HepG2 (cell line): Measurements from ENCODE around the gene LIPE. TPM values are rescaled to one million over a fixed set of nuclear protein-coding genes. Genes with fewer than 3 reads are reported as not detected.

Experiments
- ATAC-seq: fragments of 200-7000 bp; cut with Tn5 transposase; 3 replicates; pipeline ENCODE4 v1.9.1; 2020; ENCODE audit warnings: mild to moderate bottlenecking, moderate library complexity
- BruUV-seq: library from RNA; stranded (reverse); fragments of 400-500 nt; replicated peaks from 2 replicates; lab custom pipeline; 2021; lab: Mats Ljungman, UMichigan
- CTCF ChIA-PET: fragments of 300-600 bp; formaldehyde crosslinking; extraction: SDS; loops from one replicate; lab custom pipeline; 2021; ENCODE audit warnings: low total read pairs, inconsistent platforms, low intra/inter-chr PET ratio; lab: Yijun Ruan, JAX
- POLR2A ChIA-PET: fragments of 350-600 bp; sonication (Branson Sonifier 250); formaldehyde crosslinking; loops from one replicate; lab custom pipeline; 2020; ENCODE audit warnings: antibody characterized with exemption, inconsistent platforms; lab: Yijun Ruan, JAX
- DNase-seq: peaks from one replicate; pipeline ENCODE4 v3.0.0-alpha.2; 2015; ENCODE audit warnings: low spot score
- FAIRE-seq: peaks from 3 replicates; lab custom pipeline; 2011; peaks lifted over from hg19 to GRCh38; lab: Jason Lieb, UNC
- H2AFZ ChIP-seq: one replicate; pipeline ENCODE4 v1.6.1; 2011; ENCODE audit warnings: low read length, inconsistent platforms
- H3K27ac ChIP-seq: fragments of 300-600 bp; 3 replicates; pipeline ENCODE4 v1.8.0; 2011; ENCODE audit warnings: mixed run types, mild to moderate bottlenecking, mixed read lengths, low read length, inconsistent platforms; ENCODE audit not compliant: insufficient read depth; ENCODE audit errors: extremely low read length
- H3K27me3 ChIP-seq, 2 experiments: fragments of 200-600 bp in 1 of 2; 2 replicates in 1 of 2; 3 replicates in 1 of 2; pipeline versions ENCODE4 v1.6.0 to v1.8.0; 2011; ENCODE audit warnings: low read length in 2 of 2, mild to moderate bottlenecking in 2 of 2, moderate library complexity in 2 of 2, inconsistent platforms in 1 of 2; ENCODE audit not compliant: insufficient read depth in 2 of 2, control insufficient read depth in 1 of 2
- H3K36me3 ChIP-seq, 2 experiments: fragments of 200-600 bp in 1 of 2; replicated peaks in 1 of 2; 2 replicates in 1 of 2; 3 replicates in 1 of 2; pipeline versions ENCODE4 v1.5.1 to v1.8.0; 2011; ENCODE audit warnings: low read length in 2 of 2, inconsistent platforms in 1 of 2; ENCODE audit not compliant: insufficient read depth in 2 of 2, control insufficient read depth in 1 of 2
- H3K4me1 ChIP-seq: 2 replicates; pipeline ENCODE4 v1.5.1; 2012; ENCODE audit warnings: low read length, inconsistent platforms; ENCODE audit not compliant: insufficient read depth
- H3K4me2 ChIP-seq: 2 replicates; pipeline ENCODE4 v1.6.0; 2011; ENCODE audit warnings: low read depth, low read length, inconsistent platforms
- H3K4me3 ChIP-seq, 3 experiments: fragments of 200-600 bp in 1 of 3; sonication (generic), shearing (Covaris generic) in 1 of 3; replicated peaks in 1 of 3; 2 replicates each; pipeline ENCODE4 v1.5.1; 2011 to 2016; ENCODE audit warnings: low read length in 3 of 3, inconsistent platforms in 2 of 3, low read depth in 2 of 3, mild to moderate bottlenecking in 2 of 3, control low read depth in 1 of 3, mixed read lengths in 1 of 3; ENCODE audit not compliant: insufficient read depth in 1 of 3
- H3K79me2 ChIP-seq: one replicate; pipeline ENCODE4 v1.6.1; 2011; ENCODE audit warnings: low read length, inconsistent platforms; ENCODE audit not compliant: insufficient read depth
- H3K9ac ChIP-seq: 2 replicates; pipeline ENCODE4 v1.6.0; 2011; ENCODE audit warnings: mild to moderate bottlenecking, low read depth, low read length, inconsistent platforms; ENCODE audit not compliant: insufficient read depth
- H3K9me3 ChIP-seq: 2 replicates; pipeline ENCODE4 v1.5.1; 2012; ENCODE audit warnings: mild to moderate bottlenecking, low read length
- H4K20me1 ChIP-seq: 2 replicates; pipeline ENCODE4 v1.6.0; 2011; ENCODE audit warnings: inconsistent platforms, mild to moderate bottlenecking, low read length, moderate library complexity; ENCODE audit not compliant: insufficient read depth
- ARID5B ChIP-seq: IDR thresholded peaks from 2 replicates; pipeline ENCODE4 v1.4.0; 2020; ENCODE audit warnings: mild to moderate bottlenecking, missing genetic modification reagents
- HNF4A ChIP-seq: sonication (generic); formaldehyde crosslinking; IDR thresholded peaks from 2 replicates; pipeline ENCODE4 v1.4.0; 2020; ENCODE audit warnings: missing genetic modification reagents
- WGBS: methylation state at CpG from one replicate; pipeline ENCODE4 v1.1.6; 2017; ENCODE audit warnings: low lambda C conversion rate; 5-methylcytosine and 5-hydroxymethylcytosine counted together
- in situ Hi-C: cut with HindIII; loops from 2 replicates; pipeline ENCODE4 v1.10.0; 2017; ENCODE audit warnings: low pct_unique_long_range_greater_than_20kb; ENCODE audit not compliant: extremely low pct_ligation_motif_present
- intact Hi-C: fragments of 100-400 bp; cut with micrococcal nuclease; formaldehyde crosslinking; loops from one replicate; pipeline ENCODE4 v1.10.0; 2022; ENCODE audit not compliant: unreplicated experiment
- polyA plus RNA-seq, 8 experiments: library from polyadenylated mRNA; depleted of rRNA in 3 of 8; stranded (reverse) in 7 of 8; unstranded in 1 of 8; fragments of >200 nt; fragmentation: Illumina TruSeq in 4 of 8; extraction: Trizol in 4 of 8; gene quantifications; 2 replicates each; pipeline versions ENCODE4 v1.2.1 to v1.2.3, GENCODE V29; 2011 to 2016; ENCODE audit warnings: low read depth in 4 of 8, missing spikeins in 1 of 8, mixed read lengths in 1 of 8; ENCODE audit not compliant: insufficient read depth in 1 of 8
- total RNA-seq, 5 experiments: library from RNA; depleted of rRNA; stranded (reverse); fragments of >200 nt; fragmentation: Illumina TruSeq; extraction: Trizol; gene quantifications; 2 replicates each; pipeline ENCODE4 v1.2.3, GENCODE V29; 2016; ENCODE audit warnings: low read depth in 1 of 5

Gene LIPE
- total and polyA plus RNA-seq, 2 of the 13 experiments (the other 11 are each of a cell fraction or from before 2014, with no cell fraction given) = not detected

- no peak overlapping the region for H2AFZ ChIP-seq
- no peak for DNase-seq
- H3K36me3 ChIP-seq = no peaks in the 10 kb centered on the region
- ChIA-PET CTCF (no interaction called here), POLR2A (no interaction called here)
- in situ Hi-C loops = no loop called here
- no peaks in the 10 kb centered on the region for H3K9me3 ChIP-seq
- no TSS peak for BruUV-seq
- peaks cover 12% of the 10 kb centered on the region; the same call in 1 of the 2 replicates for H3K4me1 ChIP-seq
- TF ChIP-seq ARID5B (CRISPR knock-in tag) (no peak), HNF4A (peak; percentile 50)
- no peaks in the 10 kb centered on the region for H3K79me2 ChIP-seq
- intact Hi-C loops = loop anchor here (1.0 kb wide), 1 partner anchor 10 kb away; no protein-coding TSS in a partner anchor
- no peak overlapping the region for H3K27ac ChIP-seq
- H3K4me2 ChIP-seq = no peak overlapping the region
- peaks cover 6 to 44% of the 10 kb centered on the region in 2 experiments for H3K27me3 ChIP-seq
- no peaks in the 10 kb centered on the region for H4K20me1 ChIP-seq
- ATAC-seq = peak; percentile 16; the same call in 2 of the 3 replicates
- H3K4me3 ChIP-seq = no peak overlapping the region
- H3K9ac ChIP-seq = no peak overlapping the region
- FAIRE-seq = no peak
- WGBS = 32% methylated on average over 23 of the region's 25 CpGs
Observed at GRCh38 chr19:42397263-42398166, 29.7 kb downstream of the LIPE start.
